ENCODE measurements around the gene LAMA5.
A peak's percentile ranks its signal among the peaks of the same experiment; 100 is the strongest.
"Not testable (repeated sequence)": the region's sequence is repeated elsewhere in the genome, so short reads cannot be mapped to it uniquely, and the experiment has no call there.

The LAMA5 gene

GRCh38 chr20:62388839-62389600 is 21.9 kb upstream of the LAMA5 start:
- no peak for DNase-seq

- no peak for DNase-seq
These were observed 21.0 kb upstream of the LAMA5 start for GRCh38 chr20:62387933-62388635.

- DNase-seq: no peak
These were observed 20.3 kb upstream of the LAMA5 start for GRCh38 chr20:62387219-62387913.

- DNase-seq: peak; percentile 96
These were observed 19.5 kb upstream of the LAMA5 start, which contains the start of gene RPS21 for GRCh38 chr20:62386383-62387218. Gene RPS21 (plus strand): TSS chr20:62387103. CDS start chr20:62387339, 236 bp downstream.

GRCh38 chr20:62382306-62383198 is 15.4 kb upstream of the LAMA5 start:
- DNase-seq: peak; percentile 86

- no peak for DNase-seq
These were observed 14.7 kb upstream of the LAMA5 start for GRCh38 chr20:62381842-62382241.

GRCh38 chr20:62381202-62381797 is 14.2 kb upstream of the LAMA5 start:
- no peak for DNase-seq

- DNase-seq: peak; percentile 33
These were observed 11.1 kb upstream of the LAMA5 start for GRCh38 chr20:62378215-62378614.

- peak; percentile 4 for DNase-seq
These were observed 10.6 kb upstream of the LAMA5 start for GRCh38 chr20:62377615-62378178.

GRCh38 chr20:62377064-62377461 is 10.0 kb upstream of the LAMA5 start:
- peak; percentile 19 for DNase-seq

GRCh38 chr20:62376112-62377063 is 9.3 kb upstream of the LAMA5 start:
- DNase-seq: peak; percentile 84

- DNase-seq: peak; percentile 23
These were observed 7.4 kb upstream of the LAMA5 start for GRCh38 chr20:62374331-62375152.

- not testable (repeated sequence) for DNase-seq
These were observed 6.6 kb upstream of the LAMA5 start for GRCh38 chr20:62373631-62374179.

- DNase-seq: no peak
These were observed 5.2 kb upstream of the LAMA5 start for GRCh38 chr20:62372042-62372993.

- DNase-seq: no peak
These were observed 4.5 kb upstream of the LAMA5 start for GRCh38 chr20:62371588-62372041.

- DNase-seq: peak; percentile 42
These were observed 3.9 kb upstream of the LAMA5 start for GRCh38 chr20:62370807-62371587.

Data from eye (tissue), 1 donor.